HepG2 (cell line): ENCODE data around the gene PDE3B. TPM values are rescaled to one million over a fixed set of nuclear protein-coding genes. Genes with fewer than 3 reads are reported as not detected.

Source experiments
- ATAC-seq: fragments of 200-7000 bp; cut with Tn5 transposase; 3 replicates; pipeline ENCODE4 v1.9.1; 2020; ENCODE audit warnings: mild to moderate bottlenecking, moderate library complexity
- BruUV-seq: library from RNA; stranded (reverse); fragments of 400-500 nt; replicated peaks from 2 replicates; lab custom pipeline; 2021; lab: Mats Ljungman, UMichigan
- CTCF ChIA-PET: fragments of 300-600 bp; formaldehyde crosslinking; extraction: SDS; loops from one replicate; lab custom pipeline; 2021; ENCODE audit warnings: low total read pairs, inconsistent platforms, low intra/inter-chr PET ratio; lab: Yijun Ruan, JAX
- POLR2A ChIA-PET: fragments of 350-600 bp; sonication (Branson Sonifier 250); formaldehyde crosslinking; loops from one replicate; lab custom pipeline; 2020; ENCODE audit warnings: antibody characterized with exemption, inconsistent platforms; lab: Yijun Ruan, JAX
- DNase-seq: peaks from one replicate; pipeline ENCODE4 v3.0.0-alpha.2; 2015; ENCODE audit warnings: low spot score
- FAIRE-seq: peaks from 3 replicates; lab custom pipeline; 2011; peaks lifted over from hg19 to GRCh38; lab: Jason Lieb, UNC
- H2AFZ ChIP-seq: one replicate; pipeline ENCODE4 v1.6.1; 2011; ENCODE audit warnings: low read length, inconsistent platforms
- H3K27ac ChIP-seq: fragments of 300-600 bp; 3 replicates; pipeline ENCODE4 v1.8.0; 2011; ENCODE audit warnings: mixed run types, mild to moderate bottlenecking, mixed read lengths, low read length, inconsistent platforms; ENCODE audit not compliant: insufficient read depth; ENCODE audit errors: extremely low read length
- H3K27me3 ChIP-seq, 2 experiments: fragments of 200-600 bp in 1 of 2; 2 replicates in 1 of 2; 3 replicates in 1 of 2; pipeline versions ENCODE4 v1.6.0 to v1.8.0; 2011; ENCODE audit warnings: low read length in 2 of 2, mild to moderate bottlenecking in 2 of 2, moderate library complexity in 2 of 2, inconsistent platforms in 1 of 2; ENCODE audit not compliant: insufficient read depth in 2 of 2, control insufficient read depth in 1 of 2
- H3K36me3 ChIP-seq, 2 experiments: fragments of 200-600 bp in 1 of 2; replicated peaks in 1 of 2; 2 replicates in 1 of 2; 3 replicates in 1 of 2; pipeline versions ENCODE4 v1.5.1 to v1.8.0; 2011; ENCODE audit warnings: low read length in 2 of 2, inconsistent platforms in 1 of 2; ENCODE audit not compliant: insufficient read depth in 2 of 2, control insufficient read depth in 1 of 2
- H3K4me1 ChIP-seq: 2 replicates; pipeline ENCODE4 v1.5.1; 2012; ENCODE audit warnings: low read length, inconsistent platforms; ENCODE audit not compliant: insufficient read depth
- H3K4me2 ChIP-seq: 2 replicates; pipeline ENCODE4 v1.6.0; 2011; ENCODE audit warnings: low read depth, low read length, inconsistent platforms
- H3K4me3 ChIP-seq, 3 experiments: fragments of 200-600 bp in 1 of 3; sonication (generic), shearing (Covaris generic) in 1 of 3; replicated peaks in 1 of 3; 2 replicates each; pipeline ENCODE4 v1.5.1; 2011 to 2016; ENCODE audit warnings: low read length in 3 of 3, inconsistent platforms in 2 of 3, low read depth in 2 of 3, mild to moderate bottlenecking in 2 of 3, control low read depth in 1 of 3, mixed read lengths in 1 of 3; ENCODE audit not compliant: insufficient read depth in 1 of 3
- H3K79me2 ChIP-seq: one replicate; pipeline ENCODE4 v1.6.1; 2011; ENCODE audit warnings: low read length, inconsistent platforms; ENCODE audit not compliant: insufficient read depth
- H3K9ac ChIP-seq: 2 replicates; pipeline ENCODE4 v1.6.0; 2011; ENCODE audit warnings: mild to moderate bottlenecking, low read depth, low read length, inconsistent platforms; ENCODE audit not compliant: insufficient read depth
- H3K9me3 ChIP-seq: 2 replicates; pipeline ENCODE4 v1.5.1; 2012; ENCODE audit warnings: mild to moderate bottlenecking, low read length
- H4K20me1 ChIP-seq: 2 replicates; pipeline ENCODE4 v1.6.0; 2011; ENCODE audit warnings: inconsistent platforms, mild to moderate bottlenecking, low read length, moderate library complexity; ENCODE audit not compliant: insufficient read depth
- BCL6 ChIP-seq: IDR thresholded peaks from 2 replicates; pipeline ENCODE4 v1.6.1; 2016; ENCODE audit warnings: missing genetic modification reagents, missing compliant biosample characterization
- CENPX ChIP-seq: sonication (generic); formaldehyde crosslinking; IDR thresholded peaks from 2 replicates; pipeline ENCODE4 v1.9.0; 2021; ENCODE audit warnings: mild to moderate bottlenecking, missing genetic modification reagents, moderate library complexity
- FIP1L1 ChIP-seq: fragments of 200-400 bp; formaldehyde crosslinking; IDR thresholded peaks from 2 replicates; pipeline ENCODE4 v1.6.1; 2018; ENCODE audit warnings: low read depth, mild to moderate bottlenecking, low read length, moderate library complexity, borderline replicate concordance; ENCODE audit not compliant: insufficient read depth
- KAT7 ChIP-seq: IDR thresholded peaks from 2 replicates; pipeline ENCODE4 v1.6.1; 2018; ENCODE audit warnings: borderline replicate concordance, missing compliant biosample characterization
- MIER3 ChIP-seq: IDR thresholded peaks from 2 replicates; pipeline ENCODE4 v1.6.1; 2016; ENCODE audit warnings: missing compliant biosample characterization, borderline replicate concordance
- NCOR1 ChIP-seq: fragments of 200-600 bp; sonication (generic); IDR thresholded peaks from 2 replicates; pipeline ENCODE4 v1.7.0; 2017; ENCODE audit warnings: antibody characterized with exemption, low read length, borderline replicate concordance
- PHF8 ChIP-seq: sonication (generic); formaldehyde crosslinking; IDR thresholded peaks from 2 replicates; pipeline ENCODE4 v1.5.0; 2020; ENCODE audit warnings: missing genetic modification reagents
- RAD51 ChIP-seq: fragments of 450-650 bp; IDR thresholded peaks from 2 replicates; pipeline ENCODE4 v1.6.1; 2016; ENCODE audit warnings: borderline replicate concordance
- RFXANK ChIP-seq: IDR thresholded peaks from 2 replicates; pipeline ENCODE4 v1.6.1; 2016
- TAF1 ChIP-seq: sonication (generic); formaldehyde crosslinking; IDR thresholded peaks from 2 replicates; pipeline ENCODE4 v1.4.0; 2020; ENCODE audit warnings: missing genetic modification reagents
- ZFP82 ChIP-seq: sonication (generic); formaldehyde crosslinking; IDR thresholded peaks from 2 replicates; pipeline ENCODE4 v1.5.1; 2020; ENCODE audit warnings: mild to moderate bottlenecking, missing genetic modification reagents, borderline replicate concordance
- ZMYM3 ChIP-seq: sonication (generic); formaldehyde crosslinking; IDR thresholded peaks from 2 replicates; pipeline ENCODE4 v1.5.1; 2020; ENCODE audit warnings: mild to moderate bottlenecking, missing genetic modification reagents
- ZNF496 ChIP-seq: sonication (generic); formaldehyde crosslinking; IDR thresholded peaks from 2 replicates; pipeline ENCODE4 v1.8.1; 2023; ENCODE audit warnings: mild to moderate bottlenecking, moderate library complexity, missing genetic modification reagents; ENCODE audit not compliant: insufficient replicate concordance
- ZNF589 ChIP-seq: sonication (generic); formaldehyde crosslinking; conservative IDR thresholded peaks from 2 replicates; pipeline ENCODE4 v1.8.0; 2022; ENCODE audit warnings: mild to moderate bottlenecking, moderate library complexity, missing genetic modification reagents
- ZNF781 ChIP-seq: sonication (generic); formaldehyde crosslinking; IDR thresholded peaks from 2 replicates; pipeline ENCODE4 v1.5.1; 2020; ENCODE audit warnings: borderline replicate concordance, mild to moderate bottlenecking, missing genetic modification reagents; ENCODE audit errors: not compliant biosample characterization
- WGBS: methylation state at CpG from one replicate; pipeline ENCODE4 v1.1.6; 2017; ENCODE audit warnings: low lambda C conversion rate; 5-methylcytosine and 5-hydroxymethylcytosine counted together
- in situ Hi-C: cut with HindIII; loops from 2 replicates; pipeline ENCODE4 v1.10.0; 2017; ENCODE audit warnings: low pct_unique_long_range_greater_than_20kb; ENCODE audit not compliant: extremely low pct_ligation_motif_present
- intact Hi-C: fragments of 100-400 bp; cut with micrococcal nuclease; formaldehyde crosslinking; loops from one replicate; pipeline ENCODE4 v1.10.0; 2022; ENCODE audit not compliant: unreplicated experiment
- polyA plus RNA-seq, 8 experiments: library from polyadenylated mRNA; depleted of rRNA in 3 of 8; stranded (reverse) in 7 of 8; unstranded in 1 of 8; fragments of >200 nt; fragmentation: Illumina TruSeq in 4 of 8; extraction: Trizol in 4 of 8; gene quantifications; 2 replicates each; pipeline versions ENCODE4 v1.2.1 to v1.2.3, GENCODE V29; 2011 to 2016; ENCODE audit warnings: low read depth in 4 of 8, missing spikeins in 1 of 8, mixed read lengths in 1 of 8; ENCODE audit not compliant: insufficient read depth in 1 of 8
- total RNA-seq, 5 experiments: library from RNA; depleted of rRNA; stranded (reverse); fragments of >200 nt; fragmentation: Illumina TruSeq; extraction: Trizol; gene quantifications; 2 replicates each; pipeline ENCODE4 v1.2.3, GENCODE V29; 2016; ENCODE audit warnings: low read depth in 1 of 5
- TF ChIP-seq, protein P1 (sequence below): sonication (generic); formaldehyde crosslinking; conservative IDR thresholded peaks from 2 replicates; pipeline ENCODE4 v1.4.0; 2020; ENCODE audit warnings: missing genetic modification reagents
- TF ChIP-seq, protein P2 (sequence below): sonication (generic); formaldehyde crosslinking; IDR thresholded peaks from 2 replicates; pipeline ENCODE4 v1.9.0; 2021; ENCODE audit warnings: missing genetic modification reagents, borderline replicate concordance
- TF ChIP-seq, protein P3 (sequence below): fragments of 450-650 bp; IDR thresholded peaks from 2 replicates; pipeline ENCODE4 v1.6.1; 2016
- TF ChIP-seq, protein P4 (sequence below): sonication (generic); formaldehyde crosslinking; IDR thresholded peaks from 2 replicates; pipeline ENCODE4 v1.8.1; 2023; ENCODE audit warnings: mild to moderate bottlenecking, missing genetic modification reagents, borderline replicate concordance

Gene PDE3B
- total and polyA plus RNA-seq, 2 of the 13 experiments (the other 11 are each of a cell fraction or from before 2014, with no cell fraction given), result 14.1 to 26.5 TPM

DNA sequence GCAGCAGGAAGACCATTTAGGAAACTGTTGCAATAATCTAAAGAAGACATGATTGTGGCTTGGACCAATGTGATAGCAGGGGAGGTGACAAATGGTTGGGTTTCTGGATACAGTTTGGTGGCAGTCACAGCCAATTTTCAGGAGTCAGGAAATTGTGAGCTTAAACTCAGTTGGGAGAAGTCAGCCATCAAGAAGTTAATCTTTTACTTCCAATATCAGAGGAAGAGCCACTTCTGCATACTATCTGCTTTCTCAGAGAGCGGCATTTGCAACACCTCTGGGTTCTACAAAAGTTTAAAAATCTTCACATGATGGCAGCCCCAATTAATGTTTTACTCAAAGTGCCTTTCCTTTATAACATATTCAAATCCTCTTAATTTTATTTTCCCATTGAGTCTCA lies 33.7 kb upstream of the PDE3B start:
- no TSS peak for BruUV-seq

DNA sequence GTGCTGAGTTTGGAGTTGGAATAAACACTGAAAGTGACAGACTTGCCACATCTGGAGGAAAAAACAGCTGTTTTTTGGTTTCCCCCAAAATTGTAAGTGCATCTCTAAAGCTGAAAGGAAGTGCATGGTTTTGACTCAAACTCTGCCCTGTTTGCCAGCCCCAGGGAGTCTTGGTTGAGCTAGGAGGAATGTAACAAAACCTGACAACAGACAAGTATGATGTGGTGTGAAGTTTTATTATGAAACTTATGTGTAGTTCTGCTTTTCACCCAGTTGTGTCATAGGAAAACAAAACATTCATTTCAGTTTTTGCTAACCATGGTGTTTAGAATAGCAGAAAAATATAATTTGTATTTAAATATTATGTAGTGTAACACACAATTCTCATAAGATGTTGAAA lies 31.7 kb upstream of the PDE3B start:
- Histone ChIP-seq H3K9me3 (no peaks in the 10 kb centered on the region), H3K4me2 (no peak overlapping the region), H3K27ac (no peak overlapping the region), H3K4me1 (peaks cover 19% of the 10 kb centered on the region), H3K27me3 (no peaks in the 10 kb centered on the region), H3K79me2 (no peaks in the 10 kb centered on the region), H4K20me1 (no peaks in the 10 kb centered on the region), H2AFZ (no peak overlapping the region), H3K9ac (no peak overlapping the region), H3K4me3 (no peak overlapping the region), H3K36me3 (peaks cover 5 to 37% of the 10 kb centered on the region in 2 experiments)
- no TSS peak for BruUV-seq
- DNase-seq (no peak), ATAC-seq (no peak), FAIRE-seq (no peak)
- in situ Hi-C loops, result no loop called here
- intact Hi-C loops, result no loop called here
- POLR2A ChIA-PET, result no interaction called here
- CTCF ChIA-PET, result no interaction called here
- TF ChIP-seq, protein P1, sequence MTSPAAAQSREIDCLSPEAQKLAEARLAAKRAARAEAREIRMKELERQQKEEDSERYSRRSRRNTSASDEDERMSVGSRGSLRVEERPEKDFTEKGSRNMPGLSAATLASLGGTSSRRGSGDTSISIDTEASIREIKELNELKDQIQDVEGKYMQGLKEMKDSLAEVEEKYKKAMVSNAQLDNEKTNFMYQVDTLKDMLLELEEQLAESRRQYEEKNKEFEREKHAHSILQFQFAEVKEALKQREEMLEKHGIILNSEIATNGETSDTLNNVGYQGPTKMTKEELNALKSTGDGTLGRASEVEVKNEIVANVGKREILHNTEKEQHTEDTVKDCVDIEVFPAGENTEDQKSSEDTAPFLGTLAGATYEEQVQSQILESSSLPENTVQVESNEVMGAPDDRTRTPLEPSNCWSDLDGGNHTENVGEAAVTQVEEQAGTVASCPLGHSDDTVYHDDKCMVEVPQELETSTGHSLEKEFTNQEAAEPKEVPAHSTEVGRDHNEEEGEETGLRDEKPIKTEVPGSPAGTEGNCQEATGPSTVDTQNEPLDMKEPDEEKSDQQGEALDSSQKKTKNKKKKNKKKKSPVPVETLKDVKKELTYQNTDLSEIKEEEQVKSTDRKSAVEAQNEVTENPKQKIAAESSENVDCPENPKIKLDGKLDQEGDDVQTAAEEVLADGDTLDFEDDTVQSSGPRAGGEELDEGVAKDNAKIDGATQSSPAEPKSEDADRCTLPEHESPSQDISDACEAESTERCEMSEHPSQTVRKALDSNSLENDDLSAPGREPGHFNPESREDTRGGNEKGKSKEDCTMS (CRISPR knock-in tag), result no peak
- no peak for TF ChIP-seq ZNF589
- TF ChIP-seq RFXANK (CRISPR knock-in tag), result no peak
- TF ChIP-seq, protein P2, sequence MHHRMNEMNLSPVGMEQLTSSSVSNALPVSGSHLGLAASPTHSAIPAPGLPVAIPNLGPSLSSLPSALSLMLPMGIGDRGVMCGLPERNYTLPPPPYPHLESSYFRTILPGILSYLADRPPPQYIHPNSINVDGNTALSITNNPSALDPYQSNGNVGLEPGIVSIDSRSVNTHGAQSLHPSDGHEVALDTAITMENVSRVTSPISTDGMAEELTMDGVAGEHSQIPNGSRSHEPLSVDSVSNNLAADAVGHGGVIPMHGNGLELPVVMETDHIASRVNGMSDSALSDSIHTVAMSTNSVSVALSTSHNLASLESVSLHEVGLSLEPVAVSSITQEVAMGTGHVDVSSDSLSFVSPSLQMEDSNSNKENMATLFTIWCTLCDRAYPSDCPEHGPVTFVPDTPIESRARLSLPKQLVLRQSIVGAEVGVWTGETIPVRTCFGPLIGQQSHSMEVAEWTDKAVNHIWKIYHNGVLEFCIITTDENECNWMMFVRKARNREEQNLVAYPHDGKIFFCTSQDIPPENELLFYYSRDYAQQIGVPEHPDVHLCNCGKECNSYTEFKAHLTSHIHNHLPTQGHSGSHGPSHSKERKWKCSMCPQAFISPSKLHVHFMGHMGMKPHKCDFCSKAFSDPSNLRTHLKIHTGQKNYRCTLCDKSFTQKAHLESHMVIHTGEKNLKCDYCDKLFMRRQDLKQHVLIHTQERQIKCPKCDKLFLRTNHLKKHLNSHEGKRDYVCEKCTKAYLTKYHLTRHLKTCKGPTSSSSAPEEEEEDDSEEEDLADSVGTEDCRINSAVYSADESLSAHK (CRISPR knock-in tag), result no peak
- TF ChIP-seq ZMYM3 (CRISPR knock-in tag), result no peak
- TF ChIP-seq CENPX (CRISPR knock-in tag), result no peak
- TF ChIP-seq, protein P3, sequence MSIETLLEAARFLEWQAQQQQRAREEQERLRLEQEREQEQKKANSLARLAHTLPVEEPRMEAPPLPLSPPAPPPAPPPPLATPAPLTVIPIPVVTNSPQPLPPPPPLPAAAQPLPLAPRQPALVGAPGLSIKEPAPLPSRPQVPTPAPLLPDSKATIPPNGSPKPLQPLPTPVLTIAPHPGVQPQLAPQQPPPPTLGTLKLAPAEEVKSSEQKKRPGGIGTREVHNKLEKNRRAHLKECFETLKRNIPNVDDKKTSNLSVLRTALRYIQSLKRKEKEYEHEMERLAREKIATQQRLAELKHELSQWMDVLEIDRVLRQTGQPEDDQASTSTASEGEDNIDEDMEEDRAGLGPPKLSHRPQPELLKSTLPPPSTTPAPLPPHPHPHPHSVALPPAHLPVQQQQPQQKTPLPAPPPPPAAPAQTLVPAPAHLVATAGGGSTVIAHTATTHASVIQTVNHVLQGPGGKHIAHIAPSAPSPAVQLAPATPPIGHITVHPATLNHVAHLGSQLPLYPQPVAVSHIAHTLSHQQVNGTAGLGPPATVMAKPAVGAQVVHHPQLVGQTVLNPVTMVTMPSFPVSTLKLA, result no peak

More for the DNA sequence above, 33.7 kb upstream of the PDE3B start:
- in situ Hi-C loops, result no loop called here
- Histone ChIP-seq H2AFZ (no peak overlapping the region), H3K9me3 (no peaks in the 10 kb centered on the region), H3K4me3 (no peak overlapping the region), H3K79me2 (no peaks in the 10 kb centered on the region), H3K4me1 (peaks cover 19% of the 10 kb centered on the region), H3K36me3 (peaks cover 7 to 52% of the 10 kb centered on the region in 2 experiments), H3K9ac (no peak overlapping the region), H4K20me1 (no peaks in the 10 kb centered on the region), H3K27ac (no peak overlapping the region), H3K27me3 (no peaks in the 10 kb centered on the region), H3K4me2 (no peak overlapping the region)
- no peak for DNase-seq
- ChIA-PET CTCF (no interaction called here), POLR2A (no interaction called here)
- intact Hi-C loops, result no loop called here
- WGBS, result 95% methylated on average over 1 of the region's 1 CpG
- TF ChIP-seq, protein P4, sequence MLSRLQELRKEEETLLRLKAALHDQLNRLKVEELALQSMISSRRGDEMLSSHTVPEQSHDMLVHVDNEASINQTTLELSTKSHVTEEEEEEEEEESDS, result no peak
- no peak for TF ChIP-seq RAD51
- TF ChIP-seq PHF8 (CRISPR knock-in tag), result no peak
- TF ChIP-seq NCOR1, result no peak
- TF ChIP-seq ZNF496, result no peak
- TF ChIP-seq ZNF781 (CRISPR knock-in tag), result no peak
- TF ChIP-seq MIER3 (CRISPR knock-in tag), result no peak
- no peak for TF ChIP-seq ZFP82 (CRISPR knock-in tag)
- TF ChIP-seq TAF1 (CRISPR knock-in tag), result no peak
- no peak for TF ChIP-seq BCL6
- no peak for TF ChIP-seq FIP1L1
- no peak for TF ChIP-seq KAT7 (CRISPR knock-in tag)
- FAIRE-seq, result no peak
- no peak for ATAC-seq
